Endothelial cell of umbilical vein (primary cell): ENCODE results near the gene CDKN2B-AS1. TPM values are rescaled to one million over a fixed set of nuclear protein-coding genes. Genes with fewer than 3 reads are reported as not detected.

ENCODE experiments used
- BruUV-seq: library from RNA; stranded (reverse); fragments of 400-500 nt; replicated peaks from 2 replicates; lab custom pipeline; 2021; lab: Mats Ljungman, UMichigan
- CTCF ChIA-PET: fragments of 300-600, 350-600 bp; sonication (Branson Sonifier 250); formaldehyde crosslinking; loops from one replicate; lab custom pipeline; 2021; ENCODE audit warnings: antibody characterized with exemption, inconsistent platforms; lab: Charles Lee
- POLR2A ChIA-PET: fragments of 300-600, 350-600 bp; sonication (Branson Sonifier 250); formaldehyde crosslinking; loops from one replicate; lab custom pipeline; 2021; ENCODE audit warnings: antibody characterized with exemption, inconsistent platforms; lab: Charles Lee
- DNase-seq: peaks from one replicate; pipeline ENCODE4 v3.0.0-alpha.2; 2011; ENCODE audit warnings: low read depth, low spot score
- FAIRE-seq: peaks from 2 replicates; lab custom pipeline; 2011; peaks lifted over from hg19 to GRCh38; lab: Jason Lieb, UNC
- H2AFZ ChIP-seq: 2 replicates; pipeline ENCODE4 v1.6.0; 2012; ENCODE audit warnings: low read depth, low read length, control low read depth, inconsistent platforms
- H3K27ac ChIP-seq: 2 replicates; pipeline ENCODE4 v1.5.1; 2011; ENCODE audit warnings: low read depth, mild to moderate bottlenecking, control low read depth, low read length, moderate library complexity; ENCODE audit not compliant: insufficient read depth
- H3K27me3 ChIP-seq, 2 experiments: 2 replicates each; pipeline versions ENCODE4 v1.6.0 to v1.6.1; 2011; ENCODE audit warnings: low read length in 2 of 2, mixed read lengths in 1 of 2; ENCODE audit not compliant: control insufficient read depth in 2 of 2, insufficient read depth in 2 of 2
- H3K36me3 ChIP-seq, 2 experiments: 2 replicates in 1 of 2; 3 replicates in 1 of 2; pipeline ENCODE4 v1.5.1; 2011; ENCODE audit warnings: low read length in 2 of 2, mild to moderate bottlenecking in 1 of 2, moderate library complexity in 1 of 2; ENCODE audit not compliant: control insufficient read depth in 2 of 2, insufficient read depth in 2 of 2; ENCODE audit errors: extremely low read depth in 1 of 2
- H3K4me1 ChIP-seq: 3 replicates; pipeline ENCODE4 v1.5.1; 2011; ENCODE audit warnings: mild to moderate bottlenecking, low read length; ENCODE audit not compliant: control insufficient read depth, insufficient read depth; ENCODE audit errors: extremely low read depth
- H3K4me2 ChIP-seq: 2 replicates; pipeline ENCODE4 v1.6.1; 2011; ENCODE audit warnings: low read length, control low read depth, mixed read lengths; ENCODE audit not compliant: insufficient read depth
- H3K4me3 ChIP-seq, 3 experiments: fragments of 200-600 bp in 1 of 3; sonication (generic), shearing (Covaris generic) in 1 of 3; replicated peaks in 1 of 3; 2 replicates each; pipeline ENCODE4 v1.5.1; 2011 to 2016; ENCODE audit warnings: control low read depth in 3 of 3, low read length in 3 of 3, mild to moderate bottlenecking in 2 of 3, inconsistent platforms in 1 of 3, low read depth in 1 of 3, moderate library complexity in 1 of 3; ENCODE audit not compliant: insufficient read depth in 1 of 3
- H3K79me2 ChIP-seq: 2 replicates; pipeline ENCODE4 v1.6.0; 2012; ENCODE audit warnings: low read length, inconsistent platforms; ENCODE audit not compliant: control insufficient read depth, insufficient read depth
- H3K9ac ChIP-seq: replicated peaks from 2 replicates; pipeline ENCODE3; 2011; ENCODE audit warnings: low read length, control low read depth; ENCODE audit not compliant: insufficient read depth; ENCODE audit errors: extremely low read depth
- H3K9me1 ChIP-seq: replicated peaks from 3 replicates; pipeline ENCODE4 v1.6.0; 2011; ENCODE audit warnings: mild to moderate bottlenecking, low read length; ENCODE audit not compliant: control insufficient read depth, insufficient read depth; ENCODE audit errors: extremely low read depth
- H3K9me3 ChIP-seq: replicated peaks from 2 replicates; pipeline ENCODE4 v1.5.1; 2012; ENCODE audit warnings: low read length, inconsistent platforms; ENCODE audit not compliant: control insufficient read depth, insufficient read depth
- H4K20me1 ChIP-seq: replicated peaks from 2 replicates; pipeline ENCODE3; 2011; ENCODE audit warnings: mild to moderate bottlenecking, low read length; ENCODE audit not compliant: control insufficient read depth, insufficient read depth; ENCODE audit errors: extremely low read depth
- EZH2 ChIP-seq: IDR thresholded peaks from 2 replicates; pipeline ENCODE4 v1.6.1; 2012; ENCODE audit warnings: borderline replicate concordance, low read depth, mild to moderate bottlenecking, moderate library complexity, low read length, inconsistent platforms; ENCODE audit not compliant: severe bottlenecking
- FOS ChIP-seq: IDR thresholded peaks from 2 replicates; pipeline ENCODE4 v1.6.1; 2011; ENCODE audit warnings: mild to moderate bottlenecking, low read length, moderate library complexity, borderline replicate concordance; ENCODE audit not compliant: insufficient read depth
- GATA2 ChIP-seq: IDR thresholded peaks from 2 replicates; pipeline ENCODE4 v1.7.0; 2011; ENCODE audit warnings: low read depth, mild to moderate bottlenecking, moderate library complexity, mixed read lengths, low read length; ENCODE audit not compliant: insufficient read length, insufficient read depth
- JUN ChIP-seq: IDR thresholded peaks from 2 replicates; pipeline ENCODE4 v1.6.1; 2011; ENCODE audit warnings: borderline replicate concordance, low read depth; ENCODE audit not compliant: insufficient read length, insufficient read depth
- MYC ChIP-seq: IDR thresholded peaks from one replicate; pipeline ENCODE4 v1.6.1; 2011; ENCODE audit warnings: mild to moderate bottlenecking, low read depth, low read length
- POLR2A ChIP-seq: IDR thresholded peaks from 2 replicates; pipeline ENCODE4 v1.6.1; 2012; ENCODE audit warnings: low read depth, mild to moderate bottlenecking, control low read depth, low read length
- POLR2AphosphoS5 ChIP-seq: IDR thresholded peaks from 2 replicates; pipeline ENCODE4 v1.6.1; 2012; ENCODE audit warnings: low read depth, mild to moderate bottlenecking, control low read depth, low read length, moderate library complexity; ENCODE audit not compliant: insufficient read depth
- dilution Hi-C: fragments of 300-500 bp; cut with MboI; formaldehyde crosslinking; loops from one replicate; pipeline ENCODE4 v1.15.0; 2019; ENCODE audit warnings: low sequenced_read_pairs; ENCODE audit not compliant: extremely low pct_ligation_motif_present
- intact Hi-C: fragments of 100-400 bp; cut with micrococcal nuclease; formaldehyde crosslinking; loops from one replicate; pipeline ENCODE4 v1.10.0; 2022
- polyA plus RNA-seq, 4 experiments: library from polyadenylated mRNA; depleted of rRNA in 3 of 4; stranded (reverse) in 3 of 4; unstranded in 1 of 4; fragments of >200 nt; gene quantifications; 2 replicates each; pipeline versions ENCODE4 v1.2.1 to v1.2.3, GENCODE V29; 2011 to 2012; ENCODE audit warnings: missing spikeins in 1 of 4
- total RNA-seq: library from RNA; stranded (reverse); gene quantifications from 2 replicates; pipeline ENCODE4 v1.2.3, GENCODE V29; 2021
- TF ChIP-seq, protein P1 (sequence below): IDR thresholded peaks from 2 replicates; pipeline ENCODE4 v1.6.1; 2011; ENCODE audit not compliant: insufficient read depth, insufficient read length
- TF ChIP-seq, protein P2 (sequence below), 2 donors: IDR thresholded peaks; 1 replicate in 1 of 2; 2 replicates in 1 of 2; pipeline ENCODE4 v1.5.1; 2011; ENCODE audit warnings: low read length in 2 of 2, mild to moderate bottlenecking in 2 of 2, moderate library complexity in 2 of 2, control low read depth in 1 of 2, inconsistent platforms in 1 of 2, low read depth in 1 of 2; ENCODE audit not compliant: insufficient read depth in 1 of 2; ENCODE audit errors: extremely low read depth in 1 of 2

The CDKN2B-AS1 gene
- total and polyA plus RNA-seq, 2 donors (not counting 3 experiments of a cell fraction or from before 2014, with no cell fraction given): 0.44 to 1.9 TPM

- dilution Hi-C loops: no loop called here
- ChIA-PET POLR2A (no interaction called here), CTCF (no interaction called here)
- Histone ChIP-seq H3K9me1 (no peaks in the 10 kb centered on the region), H4K20me1 (no peaks in the 10 kb centered on the region), H3K4me1 (no peaks in the 10 kb centered on the region), H3K79me2 (no peaks in the 10 kb centered on the region), H3K4me2 (no peak overlapping the region), H3K27ac (no peak overlapping the region), H3K9ac (no peak overlapping the region), H2AFZ (peak overlapping the region; percentile 23), H3K4me3 (no peak overlapping the region), H3K27me3 (no peaks in the 10 kb centered on the region), H3K36me3 (no peaks in the 10 kb centered on the region), H3K9me3 (no peaks in the 10 kb centered on the region)
- FAIRE-seq (no peak), DNase-seq (no peak)
- no peak for TF ChIP-seq POLR2AphosphoS5
- TF ChIP-seq GATA2: no peak
- TF ChIP-seq JUN: no peak
- no peak for TF ChIP-seq FOS
- no peak for TF ChIP-seq POLR2A
- TF ChIP-seq, protein P1, sequence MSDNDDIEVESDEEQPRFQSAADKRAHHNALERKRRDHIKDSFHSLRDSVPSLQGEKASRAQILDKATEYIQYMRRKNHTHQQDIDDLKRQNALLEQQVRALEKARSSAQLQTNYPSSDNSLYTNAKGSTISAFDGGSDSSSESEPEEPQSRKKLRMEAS: no peak
- TF ChIP-seq EZH2: no peak
- TF ChIP-seq, protein P2, sequence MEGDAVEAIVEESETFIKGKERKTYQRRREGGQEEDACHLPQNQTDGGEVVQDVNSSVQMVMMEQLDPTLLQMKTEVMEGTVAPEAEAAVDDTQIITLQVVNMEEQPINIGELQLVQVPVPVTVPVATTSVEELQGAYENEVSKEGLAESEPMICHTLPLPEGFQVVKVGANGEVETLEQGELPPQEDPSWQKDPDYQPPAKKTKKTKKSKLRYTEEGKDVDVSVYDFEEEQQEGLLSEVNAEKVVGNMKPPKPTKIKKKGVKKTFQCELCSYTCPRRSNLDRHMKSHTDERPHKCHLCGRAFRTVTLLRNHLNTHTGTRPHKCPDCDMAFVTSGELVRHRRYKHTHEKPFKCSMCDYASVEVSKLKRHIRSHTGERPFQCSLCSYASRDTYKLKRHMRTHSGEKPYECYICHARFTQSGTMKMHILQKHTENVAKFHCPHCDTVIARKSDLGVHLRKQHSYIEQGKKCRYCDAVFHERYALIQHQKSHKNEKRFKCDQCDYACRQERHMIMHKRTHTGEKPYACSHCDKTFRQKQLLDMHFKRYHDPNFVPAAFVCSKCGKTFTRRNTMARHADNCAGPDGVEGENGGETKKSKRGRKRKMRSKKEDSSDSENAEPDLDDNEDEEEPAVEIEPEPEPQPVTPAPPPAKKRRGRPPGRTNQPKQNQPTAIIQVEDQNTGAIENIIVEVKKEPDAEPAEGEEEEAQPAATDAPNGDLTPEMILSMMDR (IDR thresholded peaks at IDR 0.05; ENCODE audit: extremely low read depth in 1 of 2, insufficient read depth in 1 of 2, low read depth in 1 of 2, low read length in 2 of 2): no peak
- TF ChIP-seq MYC: no peak
- BruUV-seq: no TSS peak
- intact Hi-C loops: no loop called here
Observed at GRCh38 chr9:22165144-22165543, 170.6 kb downstream of the CDKN2B-AS1 start.
